HCT116 (cell line): ENCODE measurements around the gene CHKA. TPM values are rescaled to one million over a fixed set of nuclear protein-coding genes. Genes with fewer than 3 reads are reported as not detected.

Experiments
- ATAC-seq: fragments of 200-7000 bp; cut with Tn5 transposase; 2 replicates; pipeline ENCODE4 v1.9.1; 2020; ENCODE audit warnings: mild to moderate bottlenecking, moderate library complexity
- BruUV-seq: library from RNA; stranded (reverse); fragments of 400-500 nt; replicated peaks from 2 replicates; lab custom pipeline; 2021; lab: Mats Ljungman, UMichigan
- CTCF ChIA-PET: fragments of 300-600 bp; sonication (Branson Sonifier 250); formaldehyde crosslinking; loops from one replicate; lab custom pipeline; 2021; ENCODE audit warnings: antibody characterized with exemption; lab: Charles Lee
- POLR2A ChIA-PET: fragments of 300-600, 350-600 bp; sonication (Branson Sonifier 250); formaldehyde crosslinking; loops from one replicate; lab custom pipeline; 2021; ENCODE audit warnings: antibody characterized with exemption; lab: Charles Lee
- RAD21 ChIA-PET, 2 experiments: fragments of 300-600 bp; sonication (Branson Sonifier 250); formaldehyde crosslinking; loops; one replicate each; lab custom pipeline; 2023; ENCODE audit warnings: low total read pairs in 2 of 2; ENCODE audit not compliant: uncharacterized antibody in 2 of 2, unreplicated experiment in 2 of 2, low non-redundant PET in 1 of 2; lab: Charles Lee
- DNase-seq: peaks from one replicate; pipeline ENCODE4 v3.0.0-alpha.2; 2010; ENCODE audit warnings: low read depth, low spot score
- H2AFZ ChIP-seq: fragments of 200-600 bp; shearing (Covaris generic), sonication (generic); 2 replicates; pipeline ENCODE4 v1.6.1; 2017; ENCODE audit warnings: low read depth, mixed run types, mixed read lengths, antibody characterized with exemption, low read length; ENCODE audit not compliant: poor library complexity, severe bottlenecking
- H3K27ac ChIP-seq: 2 replicates; pipeline ENCODE4 v1.5.1; 2012; ENCODE audit warnings: low read depth, low read length
- H3K27me3 ChIP-seq: fragments of 200-600 bp; sonication (generic); 2 replicates; pipeline ENCODE4 v1.6.1; 2016; ENCODE audit warnings: mixed run types, low read length, mixed read lengths; ENCODE audit not compliant: insufficient read depth
- H3K36me3 ChIP-seq, 2 experiments: fragments of 200-500 bp in 1 of 2; fragments of 200-600 bp in 1 of 2; sonication (Bioruptor generic) in 1 of 2; sonication (generic) in 1 of 2; 2 replicates each; pipeline versions ENCODE4 v1.5.1 to v1.6.1; 2014 to 2016; ENCODE audit warnings: low read length in 2 of 2, inconsistent platforms in 1 of 2, mixed read lengths in 1 of 2, mixed run types in 1 of 2; ENCODE audit not compliant: insufficient read depth in 2 of 2, control insufficient read depth in 1 of 2
- H3K4me1 ChIP-seq, 2 experiments: fragments of 200-600 bp in 1 of 2; sonication (generic) in 1 of 2; 2 replicates each; pipeline versions ENCODE4 v1.5.1 to v1.6.1; 2012 to 2017; ENCODE audit warnings: low read length in 2 of 2, inconsistent platforms in 1 of 2, mild to moderate bottlenecking in 1 of 2, mixed read lengths in 1 of 2, mixed run types in 1 of 2, moderate library complexity in 1 of 2; ENCODE audit not compliant: insufficient read depth in 2 of 2, control insufficient read depth in 1 of 2
- H3K4me2 ChIP-seq: fragments of 200-600 bp; sonication (generic); 2 replicates; pipeline ENCODE4 v1.6.1; 2017; ENCODE audit warnings: mixed run types, low read length, mixed read lengths
- H3K4me3 ChIP-seq, 2 experiments: fragments of 200-600 bp in 1 of 2; sonication (generic) in 1 of 2; replicated peaks in 1 of 2; 2 replicates each; pipeline ENCODE4 v1.5.1; 2011 to 2016; ENCODE audit warnings: low read length in 2 of 2, control low read depth in 1 of 2, low read depth in 1 of 2, mild to moderate bottlenecking in 1 of 2, mixed read lengths in 1 of 2, mixed run types in 1 of 2
- H3K79me2 ChIP-seq: fragments of 200-600 bp; sonication (generic); 2 replicates; pipeline ENCODE4 v1.6.1; 2017; ENCODE audit warnings: mild to moderate bottlenecking, mixed run types, low read length, moderate library complexity, mixed read lengths; ENCODE audit not compliant: insufficient read depth
- H3K9ac ChIP-seq: fragments of 200-600 bp; sonication (generic); 2 replicates; pipeline ENCODE4 v1.6.1; 2016; ENCODE audit warnings: low read length, mixed read lengths
- H3K9me2 ChIP-seq: fragments of 200-600 bp; sonication (generic), shearing (Covaris generic); 2 replicates; pipeline ENCODE4 v1.6.1; 2017; ENCODE audit warnings: mixed run types, mild to moderate bottlenecking, moderate library complexity; ENCODE audit not compliant: insufficient read depth
- H3K9me3 ChIP-seq, 2 experiments: fragments of 200-500 bp in 1 of 2; fragments of 200-600 bp in 1 of 2; sonication (Bioruptor generic) in 1 of 2; sonication (generic) in 1 of 2; 2 replicates each; pipeline ENCODE4 v1.6.1; 2014 to 2017; ENCODE audit warnings: low read length in 2 of 2, mixed read lengths in 2 of 2, inconsistent platforms in 1 of 2, low read depth in 1 of 2, mild to moderate bottlenecking in 1 of 2, mixed run types in 1 of 2, moderate library complexity in 1 of 2; ENCODE audit not compliant: control insufficient read depth in 1 of 2, insufficient read depth in 1 of 2
- H4K20me1 ChIP-seq: fragments of 200-600 bp; sonication (generic), shearing (Covaris generic); 2 replicates; pipeline ENCODE4 v1.6.1; 2017; ENCODE audit warnings: mixed run types, mild to moderate bottlenecking, moderate library complexity; ENCODE audit not compliant: insufficient read depth
- ATF3 ChIP-seq: IDR thresholded peaks from 2 replicates; pipeline ENCODE4 v1.6.1; 2012
- CBX3 ChIP-seq: IDR thresholded peaks from 2 replicates; pipeline ENCODE4 v1.6.1; 2012; ENCODE audit warnings: low read depth
- CEBPB ChIP-seq: IDR thresholded peaks from 2 replicates; pipeline ENCODE4 v1.6.1; 2012; ENCODE audit warnings: low read depth
- CTCF ChIP-seq, 3 experiments: fragments of 200-600 bp in 1 of 3; sonication (generic) in 1 of 3; IDR thresholded peaks in 2 of 3; conservative IDR thresholded peaks in 1 of 3; 2 replicates each; pipeline ENCODE4 v1.5.1; 2012 to 2017; ENCODE audit warnings: low read depth in 2 of 3, low read length in 2 of 3, antibody characterized with exemption in 1 of 3, borderline replicate concordance in 1 of 3, control low read depth in 1 of 3, mild to moderate bottlenecking in 1 of 3, mixed read lengths in 1 of 3, mixed run types in 1 of 3, moderate library complexity in 1 of 3; ENCODE audit not compliant: insufficient read depth in 1 of 3
- ELF1 ChIP-seq: IDR thresholded peaks from 2 replicates; pipeline ENCODE4 v1.6.1; 2012; ENCODE audit warnings: low read depth, borderline replicate concordance
- EZH2 ChIP-seq: fragments of 200-600 bp; sonication (generic); IDR thresholded peaks from 2 replicates; pipeline ENCODE4 v1.6.1; 2017; ENCODE audit warnings: antibody characterized with exemption, mixed run types
- EZH2phosphoT487 ChIP-seq: fragments of 200-600 bp; IDR thresholded peaks from 2 replicates; pipeline ENCODE4 v1.6.1; 2018; ENCODE audit warnings: antibody characterized with exemption, borderline replicate concordance
- FOSL1 ChIP-seq: IDR thresholded peaks from 2 replicates; pipeline ENCODE4 v1.6.1; 2012; ENCODE audit warnings: low read depth
- JUND ChIP-seq: IDR thresholded peaks from 2 replicates; pipeline ENCODE4 v1.6.1; 2012
- POLR2A ChIP-seq: IDR thresholded peaks from 2 replicates; pipeline ENCODE4 v1.7.0; 2011; ENCODE audit warnings: borderline replicate concordance; ENCODE audit not compliant: insufficient read depth, insufficient read length; ENCODE audit errors: extremely low read depth
- RAD21 ChIP-seq: IDR thresholded peaks from 2 replicates; pipeline ENCODE4 v1.6.1; 2012; ENCODE audit warnings: low read depth, mild to moderate bottlenecking
- REST ChIP-seq: IDR thresholded peaks from 2 replicates; pipeline ENCODE4 v1.6.1; 2012; ENCODE audit warnings: low read depth
- SIN3A ChIP-seq: IDR thresholded peaks from 2 replicates; pipeline ENCODE4 v1.6.1; 2012; ENCODE audit warnings: low read depth
- SP1 ChIP-seq: IDR thresholded peaks from 2 replicates; pipeline ENCODE4 v1.6.1; 2012; ENCODE audit warnings: low read depth
- SRF ChIP-seq: IDR thresholded peaks from 2 replicates; pipeline ENCODE4 v1.6.1; 2012; ENCODE audit warnings: low read depth
- TCF7L2 ChIP-seq: IDR thresholded peaks from 2 replicates; pipeline ENCODE4 v1.7.0; 2011; ENCODE audit warnings: borderline replicate concordance, inconsistent platforms; ENCODE audit not compliant: insufficient read depth, insufficient read length; ENCODE audit errors: extremely low read depth
- YY1 ChIP-seq: IDR thresholded peaks from 2 replicates; pipeline ENCODE4 v1.6.1; 2011; ENCODE audit warnings: low read length, low read depth, moderate library complexity, mild to moderate bottlenecking; ENCODE audit not compliant: insufficient replicate concordance; ENCODE audit errors: extremely low read depth
- ZBTB33 ChIP-seq: IDR thresholded peaks from 2 replicates; pipeline ENCODE4 v1.6.1; 2011; ENCODE audit warnings: mild to moderate bottlenecking, low read length, moderate library complexity; ENCODE audit not compliant: insufficient replicate concordance; ENCODE audit errors: extremely low read depth
- ZFX ChIP-seq: fragments of 450-650 bp; IDR thresholded peaks from 2 replicates; pipeline ENCODE4 v1.6.1; 2017
- intact Hi-C: fragments of 100-400 bp; cut with micrococcal nuclease; formaldehyde crosslinking; loops from 2 replicates; pipeline ENCODE4 v1.10.0; 2022
- total RNA-seq: library from RNA; stranded (reverse); gene quantifications from one replicate; pipeline ENCODE4 v1.2.1, GENCODE V29; 2021; ENCODE audit not compliant: unreplicated experiment

CHKA gene
- total RNA-seq, 1 experiment from 2014 or later, result 33.1 TPM

- Histone ChIP-seq H3K27ac (peak within 1 kb of the TSS; percentile 87), H3K9me2 (no peaks in the 10 kb centered on the region), H3K27me3 (no peaks in the 10 kb centered on the region), H3K79me2 (peaks cover 24% of the 10 kb centered on the region), H3K9ac (peak within 1 kb of the TSS; percentile 79), H3K9me3 (no peaks in the 10 kb centered on the region), H3K4me1 (peaks cover 9 to 23% of the 10 kb centered on the region in 2 experiments; a peak in 3 of 4 replicates), H3K36me3 (peaks cover 2 to 11% of the 10 kb centered on the region in 2 experiments; a peak in 2 of 4 replicates), H4K20me1 (no peaks in the 10 kb centered on the region), H3K4me2 (peak within 1 kb of the TSS; percentile 85), H2AFZ (no peak within 1 kb of the TSS), H3K4me3 (peak within 1 kb of the TSS; percentile 82)
- RAD21 ChIA-PET, result no interaction called here
- peak; percentile 49 for DNase-seq
- intact Hi-C loops, result loop anchor here (10.0 kb wide), 1 partner anchor 86 kb away; the partner anchor contains the start of gene CHKA
- TSS peak; percentile 38 for BruUV-seq
- CTCF ChIA-PET, result no interaction called here
- POLR2A ChIA-PET, result interaction anchor here (1.0 to 1.7 kb wide), 2 partner anchors 10 to 29 kb away, joined by 3 to 5 read pairs; partner anchors contain the start of gene ALDH3B1
- peak; percentile 94 for ATAC-seq
- TF ChIP-seq SIN3A, result no peak
- TF ChIP-seq EZH2, result no peak
- no peak for TF ChIP-seq TCF7L2
- no peak for TF ChIP-seq CBX3
- no peak for TF ChIP-seq JUND
- no peak for TF ChIP-seq EZH2phosphoT487
- no peak for TF ChIP-seq ZBTB33
- TF ChIP-seq REST, result no peak
- no peak for TF ChIP-seq ATF3
- TF ChIP-seq ZFX, result peak; percentile 73; the same call in 1 of the 2 replicates
- no peak for TF ChIP-seq SP1
- TF ChIP-seq YY1, result peak; percentile 58
- TF ChIP-seq ELF1, result no peak
- no peak for TF ChIP-seq CEBPB
- TF ChIP-seq RAD21, result no peak
- no peak for TF ChIP-seq FOSL1
- peak; percentile 87 for TF ChIP-seq POLR2A
- TF ChIP-seq CTCF (IDR thresholded peaks at IDR 0.05 in 2 of 3, conservative IDR thresholded peaks at IDR 0.05 in 1 of 3; ENCODE audit: borderline replicate concordance in 1 of 3, insufficient read depth in 1 of 3, low read depth in 2 of 3, low read length in 2 of 3), result no peak
- TF ChIP-seq SRF, result no peak
These were observed 82.3 kb downstream of the CHKA start, which contains the start of gene TCIRG1 for GRCh38 chr11:68038718-68039525. TCIRG1 (plus strand) TSS chr11:68039025; CDS start chr11:68041272, 2,247 bp downstream.
